GM12878 (cell line): ENCODE data around the gene ATP4B. TPM values are rescaled to one million over a fixed set of nuclear protein-coding genes. Genes with fewer than 3 reads are reported as not detected.

Experiments
- ATAC-seq: fragments of 200-7000 bp; cut with Tn5 transposase; 3 replicates; pipeline ENCODE4 v1.9.1; 2020; ENCODE audit warnings: mild to moderate bottlenecking, moderate library complexity
- BruUV-seq: library from RNA; stranded (reverse); fragments of 400-500 nt; replicated peaks from 2 replicates; lab custom pipeline; 2021; lab: Mats Ljungman, UMichigan
- CTCF ChIA-PET: fragments of 300-600 bp; sonication (Branson Sonifier 250); formaldehyde crosslinking; extraction: SDS; loops from one replicate; lab custom pipeline; 2021; ENCODE audit warnings: inconsistent platforms; lab: Yijun Ruan, JAX
- POLR2A ChIA-PET: fragments of 350-600 bp; formaldehyde crosslinking; extraction: SDS; loops from one replicate; lab custom pipeline; 2021; ENCODE audit warnings: inconsistent platforms; lab: Charles Lee
- RAD21 ChIA-PET: fragments of 300-600 bp; sonication (Branson Sonifier 250); formaldehyde crosslinking; loops from one replicate; lab custom pipeline; 2023; ENCODE audit warnings: antibody characterized with exemption; ENCODE audit not compliant: unreplicated experiment; lab: Charles Lee
- SMC1A ChIA-PET: fragments of 300-600 bp; sonication (Branson Sonifier 250); formaldehyde crosslinking; loops from one replicate; lab custom pipeline; 2023; ENCODE audit not compliant: unreplicated experiment, uncharacterized antibody; lab: Charles Lee
- DNase-seq: peaks from one replicate; pipeline ENCODE4 v3.0.0-alpha.2; 2011; ENCODE audit warnings: low read depth, low spot score
- FAIRE-seq: peaks from 3 replicates; lab custom pipeline; 2011; peaks lifted over from hg19 to GRCh38; lab: Jason Lieb, UNC
- H2AFZ ChIP-seq: 2 replicates; pipeline ENCODE4 v1.6.0; 2011; ENCODE audit warnings: low read depth, low read length, control low read depth; ENCODE audit not compliant: control insufficient read depth
- H3K27ac ChIP-seq: 2 replicates; pipeline ENCODE4 v1.5.1; 2011; ENCODE audit warnings: control low read depth; ENCODE audit not compliant: control insufficient read depth, insufficient read depth
- H3K27me3 ChIP-seq, 2 experiments: replicated peaks in 1 of 2; 2 replicates each; pipeline versions ENCODE4 v1.6.0 to v1.6.1; 2011; ENCODE audit warnings: low read length in 1 of 2; ENCODE audit not compliant: control insufficient read depth in 2 of 2, insufficient read depth in 2 of 2
- H3K36me3 ChIP-seq, 2 experiments: 2 replicates each; pipeline ENCODE4 v1.5.1; 2011; ENCODE audit warnings: low read length in 1 of 2; ENCODE audit not compliant: control insufficient read depth in 2 of 2, insufficient read depth in 2 of 2
- H3K4me1 ChIP-seq: 2 replicates; pipeline ENCODE4 v1.6.1; 2011; ENCODE audit warnings: mild to moderate bottlenecking, low read length, moderate library complexity, mixed read lengths; ENCODE audit not compliant: control insufficient read depth, insufficient read depth
- H3K4me2 ChIP-seq: 2 replicates; pipeline ENCODE4 v1.6.0; 2011; ENCODE audit warnings: control low read depth; ENCODE audit not compliant: control insufficient read depth, insufficient read depth
- H3K4me3 ChIP-seq: fragments of 200-600 bp; sonication (generic); 2 replicates; pipeline ENCODE4 v1.5.1; 2016
- H3K79me2 ChIP-seq: 2 replicates; pipeline ENCODE4 v1.6.0; 2011; ENCODE audit warnings: low read length; ENCODE audit not compliant: control insufficient read depth, insufficient read depth
- H3K9ac ChIP-seq: 2 replicates; pipeline ENCODE4 v1.8.0; 2011; ENCODE audit warnings: low read length, control low read depth, mixed read lengths; ENCODE audit not compliant: control insufficient read depth, insufficient read depth
- H3K9me3 ChIP-seq: replicated peaks from 3 replicates; pipeline ENCODE4 v1.5.1; 2011; ENCODE audit warnings: mild to moderate bottlenecking, low read length; ENCODE audit not compliant: control insufficient read depth, insufficient read depth
- H4K20me1 ChIP-seq: 2 replicates; pipeline ENCODE4 v1.6.0; 2011; ENCODE audit not compliant: control insufficient read depth, insufficient read depth
- ASH2L ChIP-seq: fragments of 300-600, 200-600 bp; sonication (generic); IDR thresholded peaks from 2 replicates; pipeline ENCODE4 v1.6.1; 2017; ENCODE audit warnings: low read depth, mild to moderate bottlenecking, borderline replicate concordance
- ATF7 ChIP-seq: fragments of 450-650 bp; IDR thresholded peaks from 2 replicates; pipeline ENCODE4 v1.6.1; 2016; ENCODE audit warnings: low read depth, mild to moderate bottlenecking
- CBX5 ChIP-seq: sonication (generic); IDR thresholded peaks from 2 replicates; pipeline ENCODE4 v1.6.1; 2016; ENCODE audit warnings: low read depth, moderate library complexity, mild to moderate bottlenecking, inconsistent platforms
- EED ChIP-seq: sonication (generic); IDR thresholded peaks from 2 replicates; pipeline ENCODE4 v1.6.1; 2016; ENCODE audit warnings: antibody characterized with exemption, low read depth
- HCFC1 ChIP-seq: fragments of 150-350 bp; IDR thresholded peaks from 2 replicates; pipeline ENCODE4 v1.6.1; 2014; ENCODE audit warnings: low read length
- HDAC6 ChIP-seq: fragments of 200-600 bp; sonication (generic); IDR thresholded peaks from one replicate; pipeline ENCODE4 v1.8.0; 2017; ENCODE audit warnings: antibody characterized with exemption; ENCODE audit not compliant: unreplicated experiment
- NFYA ChIP-seq: IDR thresholded peaks from 2 replicates; pipeline ENCODE4 v1.6.1; 2011; ENCODE audit warnings: low read depth, mild to moderate bottlenecking, low read length, improper control_type of control experiment, borderline replicate concordance
- NFYB ChIP-seq: IDR thresholded peaks from 2 replicates; pipeline ENCODE4 v1.6.1; 2011; ENCODE audit warnings: low read depth, mild to moderate bottlenecking, low read length, improper control_type of control experiment, moderate library complexity; ENCODE audit not compliant: insufficient read depth
- POLR2AphosphoS5 ChIP-seq: IDR thresholded peaks from 2 replicates; pipeline ENCODE4 v1.6.1; 2011; ENCODE audit warnings: mild to moderate bottlenecking, low read length, inconsistent platforms
- RAD21 ChIP-seq: IDR thresholded peaks from 2 replicates; pipeline ENCODE4 v1.6.1; 2011; ENCODE audit warnings: mild to moderate bottlenecking, low read depth, low read length, moderate library complexity; ENCODE audit not compliant: insufficient read depth
- SP1 ChIP-seq: IDR thresholded peaks from one replicate; pipeline ENCODE4 v1.6.1; 2011; ENCODE audit warnings: low read depth, low read length
- SREBF1 ChIP-seq: IDR thresholded peaks from 2 replicates; pipeline ENCODE4 v1.6.1; 2012; ENCODE audit warnings: mild to moderate bottlenecking, low read length
- TCF12 ChIP-seq: IDR thresholded peaks from 2 replicates; pipeline ENCODE4 v1.6.1; 2011; ENCODE audit warnings: low read depth, mild to moderate bottlenecking, low read length
- YBX1 ChIP-seq: fragments of 450-650 bp; IDR thresholded peaks from 2 replicates; pipeline ENCODE4 v1.6.1; 2016; ENCODE audit warnings: antibody characterized with exemption
- ZBED1 ChIP-seq: IDR thresholded peaks from 2 replicates; pipeline ENCODE4 v1.6.1; 2016; ENCODE audit warnings: borderline replicate concordance
- WGBS: methylation state at CpG from one replicate; pipeline ENCODE4 v1.1.6; 2016; ENCODE audit warnings: low lambda C conversion rate; ENCODE audit not compliant: insufficient replicate concordance, insufficient coverage; ENCODE audit errors: missing lambda C conversion rate; 5-methylcytosine and 5-hydroxymethylcytosine counted together
- in situ Hi-C: fragments of 300-500 bp; cut with MboI; formaldehyde crosslinking; loops from 9 replicates; pipeline ENCODE4 v1.14.3; 2018; ENCODE audit warnings: mixed read lengths
- intact Hi-C: fragments of 100-400 bp; cut with micrococcal nuclease; formaldehyde crosslinking; loops from one replicate; pipeline ENCODE4 v1.14.2; 2022; ENCODE audit not compliant: unreplicated experiment
- polyA plus RNA-seq, 11 experiments: library from polyadenylated mRNA; depleted of rRNA in 4 of 11; unstranded in 6 of 11; stranded (reverse) in 5 of 11; fragments of >200 nt; fragmentation: Nextera tagmentation in 4 of 11; fragmentation: Illumina TruSeq in 1 of 11; extraction: Ambion mirVana in 4 of 11; extraction: Trizol in 1 of 11; gene quantifications; 1 replicate in 1 of 11; 2 replicates in 10 of 11; pipeline versions ENCODE4 v1.2.1 to v1.2.3, GENCODE V29; 2011 to 2016; ENCODE audit warnings: inconsistent platforms in 2 of 11, missing spikeins in 2 of 11, low read depth in 1 of 11
- total RNA-seq, 4 experiments: library from RNA; depleted of rRNA in 3 of 4; stranded (reverse); fragments of >200 nt in 3 of 4; fragmentation: Illumina TruSeq in 1 of 4; extraction: Trizol in 1 of 4; gene quantifications; 2 replicates each; pipeline versions ENCODE4 v1.2.1 to v1.2.3, GENCODE V29; 2013 to 2021
- TF ChIP-seq, protein P1 (sequence below): IDR thresholded peaks from 2 replicates; pipeline ENCODE4 v1.6.1; 2011; ENCODE audit warnings: low read depth, mild to moderate bottlenecking, low read length, moderate library complexity, borderline replicate concordance; ENCODE audit errors: extremely low read depth
- TF ChIP-seq, protein P2 (sequence below): IDR thresholded peaks from 2 replicates; pipeline ENCODE4 v1.6.1; 2012; ENCODE audit warnings: low read depth, low read length, improper control_type of control experiment

ATP4B gene
- total and polyA plus RNA-seq, 10 of the 15 experiments (the other 5 are each of a cell fraction or from before 2014, with no cell fraction given) = 0.05 to 0.33 (median 0.20) TPM; not detected in 4

DNA sequence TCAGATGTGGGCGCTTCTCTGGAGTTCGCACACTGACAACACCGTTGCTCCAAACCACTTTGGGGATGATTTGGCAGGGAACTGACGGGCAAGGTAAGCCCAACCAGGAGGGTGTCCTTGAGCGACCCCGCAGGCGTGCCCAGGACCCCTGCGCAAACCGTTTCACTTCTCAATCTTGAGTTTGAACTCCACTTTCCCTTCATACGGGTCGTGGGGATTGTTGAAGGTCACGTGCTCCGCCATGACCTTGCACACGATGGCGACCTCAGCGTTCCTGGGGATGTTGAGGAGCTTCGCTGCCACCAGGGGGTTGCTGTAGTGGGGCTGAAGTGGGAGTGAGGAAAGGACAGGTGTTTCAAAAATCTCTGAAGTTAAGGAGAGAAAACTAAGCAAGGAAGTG, 8.8 kb downstream of the ATP4B start:
- no peak overlapping the region for H3K27ac ChIP-seq
- no peak overlapping the region for H3K4me2 ChIP-seq
- H3K79me2 ChIP-seq = no peaks in the 10 kb centered on the region
- no peaks in the 10 kb centered on the region for H3K9me3 ChIP-seq
- H4K20me1 ChIP-seq = no peaks in the 10 kb centered on the region
- H2AFZ ChIP-seq = no peak overlapping the region
- intact Hi-C loops (no loop called here), in situ Hi-C loops (no loop called here)
- no peaks in the 10 kb centered on the region for H3K36me3 ChIP-seq
- CTCF ChIA-PET = no interaction called here
- H3K9ac ChIP-seq = no peak overlapping the region
- no peak for DNase-seq
- ATAC-seq = no peak
- no peaks in the 10 kb centered on the region for H3K4me1 ChIP-seq
- SMC1A ChIA-PET = no interaction called here
- FAIRE-seq = no peak
- no peaks in the 10 kb centered on the region for H3K27me3 ChIP-seq
- RAD21 ChIA-PET = no interaction called here
- POLR2A ChIA-PET = no interaction called here
- WGBS = 94% methylated on average over 17 of the region's 17 CpGs
- TF ChIP-seq ASH2L (no peak), NFYB (no peak), HDAC6 (no peak), SP1 (no peak), ATF7 (no peak), EED (no peak), ZBED1 (no peak), CBX5 (no peak), POLR2AphosphoS5 (no peak), HCFC1 (no peak), SREBF1 (no peak), YBX1 (no peak), RAD21 (no peak), TCF12 (no peak), NFYA (no peak)
- TF ChIP-seq, protein P1, sequence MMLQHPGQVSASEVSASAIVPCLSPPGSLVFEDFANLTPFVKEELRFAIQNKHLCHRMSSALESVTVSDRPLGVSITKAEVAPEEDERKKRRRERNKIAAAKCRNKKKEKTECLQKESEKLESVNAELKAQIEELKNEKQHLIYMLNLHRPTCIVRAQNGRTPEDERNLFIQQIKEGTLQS = no peak
- TF ChIP-seq, protein P2, sequence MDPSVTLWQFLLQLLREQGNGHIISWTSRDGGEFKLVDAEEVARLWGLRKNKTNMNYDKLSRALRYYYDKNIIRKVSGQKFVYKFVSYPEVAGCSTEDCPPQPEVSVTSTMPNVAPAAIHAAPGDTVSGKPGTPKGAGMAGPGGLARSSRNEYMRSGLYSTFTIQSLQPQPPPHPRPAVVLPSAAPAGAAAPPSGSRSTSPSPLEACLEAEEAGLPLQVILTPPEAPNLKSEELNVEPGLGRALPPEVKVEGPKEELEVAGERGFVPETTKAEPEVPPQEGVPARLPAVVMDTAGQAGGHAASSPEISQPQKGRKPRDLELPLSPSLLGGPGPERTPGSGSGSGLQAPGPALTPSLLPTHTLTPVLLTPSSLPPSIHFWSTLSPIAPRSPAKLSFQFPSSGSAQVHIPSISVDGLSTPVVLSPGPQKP = no peak
- no peak overlapping the region for H3K4me3 ChIP-seq
- no TSS peak for BruUV-seq
